ENCODE measurements around the gene MAST1.
"Not testable (repeated sequence)": the region's sequence is repeated elsewhere in the genome, so short reads cannot be mapped to it uniquely, and the experiment has no call there.

MAST1 gene

GRCh38 chr19:12841094-12841493, 2.8 kb downstream of the MAST1 start:
- Histone ChIP-seq H3K27ac (ENCODE audit: low read depth in 2 of 2, low read length in 2 of 2) (no peak overlapping the region), H3K4me3 (ENCODE audit: low read length in 2 of 2) (no peak overlapping the region), H3K27me3 (ENCODE audit: control insufficient read depth in 2 of 2, insufficient read depth in 2 of 2, low read length in 2 of 2) (peaks cover 58 to 63% of the 10 kb centered on the region in 2 donors), H3K36me3 (ENCODE audit: control insufficient read depth in 2 of 2, insufficient read depth in 2 of 2, low read length in 2 of 2) (no peaks in the 10 kb centered on the region), H3K4me1 (ENCODE audit: control insufficient read depth in 2 of 2, insufficient read depth in 2 of 2, low read length in 2 of 2) (peaks cover 7% of the 10 kb centered on the region in 2 donors), H3K9me3 (ENCODE audit: control insufficient read depth in 2 of 2, low read length in 2 of 2) (no peaks in the 10 kb centered on the region), H3K9ac (ENCODE audit: low read depth in 1 of 2, low read length in 2 of 2) (no peak overlapping the region)

GRCh38 chr19:12842511-12842910, 4.2 kb downstream of the MAST1 start:
- no peak overlapping the region for H3K4me3 ChIP-seq (ENCODE audit: low read length in 2 of 2)
- H3K4me1 ChIP-seq (ENCODE audit: control insufficient read depth in 2 of 2, insufficient read depth in 2 of 2, low read length in 2 of 2): peaks cover 7% of the 10 kb centered on the region in 2 donors
- H3K9me3 ChIP-seq (ENCODE audit: control insufficient read depth in 2 of 2, low read length in 2 of 2): no peaks in the 10 kb centered on the region
- no peak overlapping the region for H3K27ac ChIP-seq (ENCODE audit: low read depth in 2 of 2, low read length in 2 of 2)
- no peak overlapping the region for H3K9ac ChIP-seq (ENCODE audit: low read depth in 1 of 2, low read length in 2 of 2)
- H3K36me3 ChIP-seq (ENCODE audit: control insufficient read depth in 2 of 2, insufficient read depth in 2 of 2, low read length in 2 of 2): no peaks in the 10 kb centered on the region
- peaks cover 54 to 58% of the 10 kb centered on the region in 2 donors for H3K27me3 ChIP-seq (ENCODE audit: control insufficient read depth in 2 of 2, insufficient read depth in 2 of 2, low read length in 2 of 2)

DNA sequence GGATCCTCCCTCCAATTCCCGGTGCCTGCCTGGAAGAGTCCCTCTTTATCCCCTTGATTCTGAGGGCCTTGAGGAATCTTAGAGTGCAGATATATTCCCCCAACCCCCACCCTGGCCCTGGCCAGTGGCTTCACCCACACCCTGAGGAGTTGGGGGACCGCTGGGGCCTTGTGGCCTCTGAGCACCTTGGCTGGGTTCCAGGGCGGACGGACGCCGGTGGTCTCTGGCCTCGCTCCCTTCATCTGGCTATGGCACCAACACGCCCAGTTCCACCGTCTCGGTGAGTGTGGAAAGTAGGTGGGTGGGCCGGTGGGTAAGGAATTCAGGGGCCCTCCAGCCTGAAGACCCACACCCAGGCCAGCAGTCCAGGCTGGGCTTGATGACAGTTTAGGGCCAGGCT, 5.0 kb downstream of the MAST1 start:
- H3K9ac ChIP-seq (ENCODE audit: low read depth in 1 of 2, low read length in 2 of 2): no peak overlapping the region
- no peak overlapping the region for H3K27ac ChIP-seq (ENCODE audit: low read depth in 2 of 2, low read length in 2 of 2)
- no peaks in the 10 kb centered on the region for H3K36me3 ChIP-seq (ENCODE audit: control insufficient read depth in 2 of 2, insufficient read depth in 2 of 2, low read length in 2 of 2)
- H3K4me1 ChIP-seq (ENCODE audit: control insufficient read depth in 2 of 2, insufficient read depth in 2 of 2, low read length in 2 of 2): peaks cover 6 to 7% of the 10 kb centered on the region in 2 donors
- H3K4me3 ChIP-seq (ENCODE audit: low read length in 2 of 2): no peak overlapping the region
- no peaks in the 10 kb centered on the region for H3K9me3 ChIP-seq (ENCODE audit: control insufficient read depth in 2 of 2, low read length in 2 of 2)
- peaks cover 47 to 52% of the 10 kb centered on the region in 2 donors for H3K27me3 ChIP-seq (ENCODE audit: control insufficient read depth in 2 of 2, insufficient read depth in 2 of 2, low read length in 2 of 2)

DNA sequence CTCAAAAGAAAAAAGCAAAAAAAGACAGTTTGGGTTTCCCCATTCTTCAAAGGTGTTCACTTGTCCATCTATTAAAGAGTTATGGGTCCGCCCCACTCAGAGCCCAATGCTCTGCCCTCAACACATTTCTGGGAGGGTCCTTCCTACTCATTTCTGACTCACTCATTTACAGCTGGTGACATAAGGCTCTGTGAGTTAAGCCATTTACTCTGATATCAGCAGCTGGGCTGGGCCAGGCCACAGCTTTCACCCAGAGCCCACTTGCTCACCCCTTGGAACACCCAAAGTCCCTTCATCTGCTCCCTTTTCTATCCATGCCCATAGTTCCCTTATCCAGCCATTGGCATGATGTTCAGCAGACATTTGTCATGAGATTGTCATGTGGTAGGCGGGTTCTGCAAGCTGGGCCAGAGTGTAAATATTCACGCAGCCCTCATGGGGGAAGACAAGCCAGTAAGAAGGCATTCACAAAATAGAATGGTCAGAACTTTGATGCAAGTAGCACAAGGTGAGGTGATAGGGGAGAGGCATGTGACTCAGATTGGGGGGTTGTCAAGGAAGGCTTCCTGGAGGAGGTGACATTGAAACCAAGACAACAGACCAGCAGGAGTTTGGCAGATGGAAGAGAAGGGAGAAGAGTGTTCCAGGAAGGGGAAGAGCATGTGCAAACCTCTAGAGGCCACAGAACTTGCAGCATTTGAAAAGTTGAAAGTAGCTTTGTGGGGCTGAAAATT, 5.9 kb downstream of the MAST1 start:
- Histone ChIP-seq H3K9me3 (ENCODE audit: control insufficient read depth in 2 of 2, low read length in 2 of 2) (no peaks in the 10 kb centered on the region), H3K36me3 (ENCODE audit: control insufficient read depth in 2 of 2, insufficient read depth in 2 of 2, low read length in 2 of 2) (no peaks in the 10 kb centered on the region), H3K27me3 (ENCODE audit: control insufficient read depth in 2 of 2, insufficient read depth in 2 of 2, low read length in 2 of 2) (peaks cover 41 to 49% of the 10 kb centered on the region in 2 donors), H3K4me3 (ENCODE audit: low read length in 2 of 2) (no peak overlapping the region), H3K27ac (ENCODE audit: low read depth in 2 of 2, low read length in 2 of 2) (no peak overlapping the region), H3K9ac (ENCODE audit: low read depth in 1 of 2, low read length in 2 of 2) (no peak overlapping the region), H3K4me1 (ENCODE audit: control insufficient read depth in 2 of 2, insufficient read depth in 2 of 2, low read length in 2 of 2) (peaks cover 4 to 7% of the 10 kb centered on the region in 2 donors)

- not testable (repeated sequence) for H3K9me3 ChIP-seq (ENCODE audit: control insufficient read depth in 2 of 2, low read length in 2 of 2); H3K4me1 ChIP-seq (ENCODE audit: control insufficient read depth in 2 of 2, insufficient read depth in 2 of 2, low read length in 2 of 2); H3K27ac ChIP-seq (ENCODE audit: low read depth in 2 of 2, low read length in 2 of 2); H3K4me3 ChIP-seq (ENCODE audit: low read length in 2 of 2); H3K9ac ChIP-seq (ENCODE audit: low read depth in 1 of 2, low read length in 2 of 2); H3K36me3 ChIP-seq (ENCODE audit: control insufficient read depth in 2 of 2, insufficient read depth in 2 of 2, low read length in 2 of 2)
- H3K27me3 ChIP-seq (ENCODE audit: control insufficient read depth in 2 of 2, insufficient read depth in 2 of 2, low read length in 2 of 2): peaks cover 23 to 26% of the 10 kb centered on the region in 2 donors
These were observed 8.3 kb downstream of the MAST1 start for GRCh38 chr19:12846613-12847012.

- no peaks in the 10 kb centered on the region for H3K36me3 ChIP-seq (ENCODE audit: control insufficient read depth in 2 of 2, insufficient read depth in 2 of 2, low read length in 2 of 2)
- no peak overlapping the region for H3K9ac ChIP-seq (ENCODE audit: low read depth in 1 of 2, low read length in 2 of 2)
- no peaks in the 10 kb centered on the region for H3K9me3 ChIP-seq (ENCODE audit: control insufficient read depth in 2 of 2, low read length in 2 of 2)
- peaks cover 18 to 22% of the 10 kb centered on the region in 2 donors for H3K27me3 ChIP-seq (ENCODE audit: control insufficient read depth in 2 of 2, insufficient read depth in 2 of 2, low read length in 2 of 2)
- peaks cover 0 to 3% of the 10 kb centered on the region in 2 donors for H3K4me1 ChIP-seq (ENCODE audit: control insufficient read depth in 2 of 2, insufficient read depth in 2 of 2, low read length in 2 of 2)
- H3K27ac ChIP-seq (ENCODE audit: low read depth in 2 of 2, low read length in 2 of 2): no peak overlapping the region
- peak overlapping the region in 1 of 2 donors; percentile 41 for H3K4me3 ChIP-seq (ENCODE audit: low read length in 2 of 2)
These were observed 9.1 kb downstream of the MAST1 start for GRCh38 chr19:12847159-12848139.

- H3K36me3 ChIP-seq (ENCODE audit: control insufficient read depth in 2 of 2, insufficient read depth in 2 of 2, low read length in 2 of 2): no peaks in the 10 kb centered on the region
- no peak overlapping the region for H3K27ac ChIP-seq (ENCODE audit: low read depth in 2 of 2, low read length in 2 of 2)
- H3K9ac ChIP-seq (ENCODE audit: low read depth in 1 of 2, low read length in 2 of 2): no peak overlapping the region
- no peak overlapping the region for H3K4me3 ChIP-seq (ENCODE audit: low read length in 2 of 2)
- H3K27me3 ChIP-seq (ENCODE audit: control insufficient read depth in 2 of 2, insufficient read depth in 2 of 2, low read length in 2 of 2): no peaks in the 10 kb centered on the region
- H3K9me3 ChIP-seq (ENCODE audit: control insufficient read depth in 2 of 2, low read length in 2 of 2): no peaks in the 10 kb centered on the region
- H3K4me1 ChIP-seq (ENCODE audit: control insufficient read depth in 2 of 2, insufficient read depth in 2 of 2, low read length in 2 of 2): no peaks in the 10 kb centered on the region
These were observed 18.3 kb downstream of the MAST1 start for GRCh38 chr19:12856653-12857052.

- no peak overlapping the region for H3K27ac ChIP-seq (ENCODE audit: low read depth in 2 of 2, low read length in 2 of 2)
- no peak overlapping the region for H3K4me3 ChIP-seq (ENCODE audit: low read length in 2 of 2)
- H3K36me3 ChIP-seq (ENCODE audit: control insufficient read depth in 2 of 2, insufficient read depth in 2 of 2, low read length in 2 of 2): no peaks in the 10 kb centered on the region
These were observed 20.0 kb downstream of the MAST1 start for GRCh38 chr19:12858041-12858928.

DNA sequence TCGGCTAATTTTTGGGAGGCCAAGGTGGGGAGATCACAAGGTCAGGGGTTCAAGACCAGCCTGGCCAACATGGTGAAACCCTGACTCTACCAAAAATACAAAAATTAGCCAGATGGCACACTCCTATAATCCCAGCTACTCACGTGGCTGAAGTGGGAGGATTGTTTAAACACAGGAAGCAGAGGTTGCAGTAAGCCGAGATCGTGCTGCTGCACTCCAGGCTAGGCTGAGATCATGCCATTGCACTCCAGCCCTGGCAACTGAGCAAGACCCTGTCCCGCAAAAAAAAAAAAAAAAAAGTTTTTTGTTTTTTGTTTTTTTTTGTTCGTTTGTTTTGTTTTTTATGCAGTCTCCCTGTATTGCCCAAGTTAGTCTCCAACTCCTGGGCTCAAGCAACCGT, 21.2 kb downstream of the MAST1 start:
- Histone ChIP-seq H3K4me3 (ENCODE audit: low read length in 2 of 2) (no peak overlapping the region), H3K27ac (ENCODE audit: low read depth in 2 of 2, low read length in 2 of 2) (no peak overlapping the region), H3K9ac (ENCODE audit: low read depth in 1 of 2, low read length in 2 of 2) (no peak overlapping the region), H3K9me3 (ENCODE audit: control insufficient read depth in 2 of 2, low read length in 2 of 2) (no peaks in the 10 kb centered on the region), H3K36me3 (ENCODE audit: control insufficient read depth in 2 of 2, insufficient read depth in 2 of 2, low read length in 2 of 2) (no peaks in the 10 kb centered on the region), H3K4me1 (ENCODE audit: control insufficient read depth in 2 of 2, insufficient read depth in 2 of 2, low read length in 2 of 2) (no peaks in the 10 kb centered on the region), H3K27me3 (ENCODE audit: control insufficient read depth in 2 of 2, insufficient read depth in 2 of 2, low read length in 2 of 2) (no peaks in the 10 kb centered on the region)

More at GRCh38 chr19:12858041-12858928, 20.0 kb downstream of the MAST1 start:
- Histone ChIP-seq H3K4me1 (ENCODE audit: control insufficient read depth in 2 of 2, insufficient read depth in 2 of 2, low read length in 2 of 2) (no peaks in the 10 kb centered on the region), H3K27me3 (ENCODE audit: control insufficient read depth in 2 of 2, insufficient read depth in 2 of 2, low read length in 2 of 2) (no peaks in the 10 kb centered on the region), H3K9me3 (ENCODE audit: control insufficient read depth in 2 of 2, low read length in 2 of 2) (no peaks in the 10 kb centered on the region), H3K9ac (ENCODE audit: low read depth in 1 of 2, low read length in 2 of 2) (no peak overlapping the region)

Measured in mucosa of rectum (tissue), 2 donors.